Ishikawa (cell line): ENCODE measurements around the gene POU3F2.

ENCODE experiments used
- CREB1 ChIP-seq: IDR thresholded peaks from 2 replicates; pipeline ENCODE4 v1.6.1; 2012; ENCODE audit warnings: low read depth
- EGR1 ChIP-seq: IDR thresholded peaks from 2 replicates; pipeline ENCODE4 v1.6.1; 2012
- EP300 ChIP-seq: IDR thresholded peaks from 2 replicates; pipeline ENCODE4 v1.6.1; 2012; ENCODE audit warnings: borderline replicate concordance
- FOXM1 ChIP-seq: IDR thresholded peaks from 2 replicates; pipeline ENCODE4 v1.6.1; 2012; ENCODE audit warnings: low read depth, borderline replicate concordance
- MAX ChIP-seq: IDR thresholded peaks from 2 replicates; pipeline ENCODE4 v1.6.1; 2012
- NFIC ChIP-seq: IDR thresholded peaks from 2 replicates; pipeline ENCODE4 v1.6.1; 2012
- RAD21 ChIP-seq: IDR thresholded peaks from 2 replicates; pipeline ENCODE4 v1.6.1; 2012; ENCODE audit warnings: low read depth
- REST ChIP-seq: IDR thresholded peaks from 2 replicates; pipeline ENCODE4 v1.6.1; 2012; ENCODE audit warnings: low read depth, mild to moderate bottlenecking
- TAF1 ChIP-seq: IDR thresholded peaks from 2 replicates; pipeline ENCODE4 v1.6.1; 2012; ENCODE audit warnings: low read depth, mild to moderate bottlenecking
- TCF12 ChIP-seq: IDR thresholded peaks from 2 replicates; pipeline ENCODE4 v1.6.1; 2012; ENCODE audit warnings: low read depth
- TEAD4 ChIP-seq: IDR thresholded peaks from 2 replicates; pipeline ENCODE4 v1.6.1; 2012
- YY1 ChIP-seq: IDR thresholded peaks from 2 replicates; pipeline ENCODE4 v1.6.1; 2012; ENCODE audit warnings: low read depth
- ZBTB7A ChIP-seq: IDR thresholded peaks from 2 replicates; pipeline ENCODE4 v1.6.1; 2012; ENCODE audit warnings: low read depth

GRCh38 chr6:98800866-98801265, 33.5 kb upstream of the POU3F2 start:
- TF ChIP-seq MAX (no peak), ZBTB7A (no peak), EGR1 (no peak), TAF1 (no peak), FOXM1 (no peak), YY1 (no peak), EP300 (no peak), TEAD4 (no peak), NFIC (no peak), RAD21 (no peak), REST (no peak), CREB1 (no peak), TCF12 (no peak)
